Activated CD8-positive, alpha-beta memory T cell treated with anti-CD3 and anti-CD28 coated beads, Interleukin-2, amount 50 U/mL, for 1 hour (primary cell): ENCODE results near the gene RAB11FIP5.
"Not testable (repeated sequence)": the region's sequence is repeated elsewhere in the genome, so short reads cannot be mapped to it uniquely, and the experiment has no call there.

Experiments
- DNase-seq: peaks from one replicate; pipeline ENCODE4 v3.0.0-alpha.2; 2020; ENCODE audit errors: extremely low read depth

Gene RAB11FIP5

GRCh38 chr2:73069855-73070642 lies 42.7 kb downstream of the RAB11FIP5 start:
- no peak for DNase-seq

DNA sequence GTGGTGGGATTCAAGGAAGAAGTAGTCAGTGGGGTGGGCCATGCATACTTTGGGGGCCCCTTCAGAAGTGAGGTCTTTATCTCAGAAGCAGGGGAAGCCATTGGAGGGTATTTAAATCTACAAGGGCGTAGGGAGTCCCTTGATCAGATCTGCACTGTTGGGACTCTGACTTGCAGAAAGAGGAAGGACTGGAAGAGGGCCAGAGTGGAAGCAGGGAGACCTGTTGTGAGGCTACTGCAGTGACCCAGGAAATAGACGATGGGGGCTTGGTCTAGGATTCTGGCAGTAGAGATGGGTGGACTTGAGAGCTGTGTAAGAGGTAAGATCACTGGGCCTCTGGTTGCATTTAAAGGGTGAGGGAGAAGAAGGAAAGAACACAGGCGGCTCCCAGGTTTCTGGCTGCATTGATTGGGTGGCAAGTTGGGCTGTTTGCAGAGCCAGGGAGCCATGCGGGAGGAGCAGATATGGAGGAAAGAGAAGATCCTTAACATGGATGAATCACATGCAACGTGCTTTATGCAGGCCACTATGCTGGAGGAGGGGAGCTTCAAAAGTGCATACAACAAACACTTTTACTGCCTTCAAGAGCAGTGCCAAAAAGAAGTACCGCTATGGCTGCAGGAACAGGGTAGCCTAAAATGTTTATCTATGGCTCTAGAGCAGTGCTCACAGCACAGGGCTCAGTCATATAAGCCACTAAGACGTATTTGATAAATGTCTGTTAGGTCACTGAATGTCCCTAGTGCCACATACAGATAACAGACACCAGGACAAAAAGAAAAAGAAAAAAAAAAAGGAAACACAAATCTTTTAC lies 43.5 kb downstream of the RAB11FIP5 start:
- DNase-seq, result no peak

DNA sequence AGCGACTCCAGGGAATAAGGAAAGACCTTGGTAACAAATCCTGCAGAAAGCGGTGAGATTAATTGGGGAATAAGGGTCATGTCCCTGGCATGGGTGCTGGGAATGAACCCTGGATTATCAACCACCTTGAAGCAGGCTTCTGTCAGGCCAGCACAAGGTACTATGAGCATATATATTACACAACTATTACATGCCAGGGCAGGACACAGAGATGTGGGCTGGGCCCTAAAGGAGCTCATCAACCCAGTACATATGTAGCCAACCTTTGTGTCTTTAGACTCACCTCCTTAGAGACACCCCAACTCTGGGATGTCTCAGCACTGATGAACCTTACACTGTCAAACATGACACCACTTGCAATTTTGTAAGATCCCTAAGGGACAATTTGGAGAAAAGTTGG lies 44.6 kb downstream of the RAB11FIP5 start:
- no peak for DNase-seq

DNA sequence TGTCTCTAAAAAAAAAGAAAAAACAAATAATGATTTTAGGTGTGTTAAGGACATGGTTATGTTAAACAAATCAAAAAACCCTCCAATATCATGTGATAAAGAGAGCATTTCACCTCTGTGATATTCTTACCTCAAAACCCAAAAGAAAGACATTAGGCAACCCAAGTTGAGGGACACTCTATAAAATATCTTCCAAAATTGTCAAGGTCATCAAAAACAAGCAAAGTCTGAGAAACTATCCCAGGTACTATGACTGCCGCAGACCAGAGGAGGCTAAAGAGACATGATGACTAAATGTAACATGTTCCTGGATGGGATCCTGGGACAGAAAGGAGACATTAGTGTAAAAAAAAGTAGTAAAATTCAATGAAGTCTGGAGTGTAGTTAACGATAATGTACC lies 45.7 kb downstream of the RAB11FIP5 start:
- DNase-seq, result no peak

DNA sequence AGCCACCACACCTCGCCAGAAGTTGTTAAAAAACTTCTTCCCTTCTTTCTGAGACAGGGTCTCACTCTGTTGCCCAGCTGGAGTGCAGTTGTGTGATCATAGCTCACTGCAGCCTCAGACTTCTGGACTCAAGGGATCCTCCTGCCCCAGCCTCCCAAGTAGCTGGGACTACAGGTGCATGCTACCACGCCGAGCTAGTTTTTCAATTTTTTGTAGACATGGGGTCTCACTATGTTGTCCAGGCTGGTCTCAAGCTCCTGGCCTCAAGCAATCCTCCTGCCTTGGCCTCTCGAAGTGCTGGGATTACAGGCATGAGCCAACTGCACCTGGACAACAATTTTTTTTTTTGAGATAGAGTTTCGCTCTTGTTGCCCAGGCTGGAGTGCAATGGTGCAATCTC lies 47.7 kb downstream of the RAB11FIP5 start:
- not testable (repeated sequence) for DNase-seq

DNA sequence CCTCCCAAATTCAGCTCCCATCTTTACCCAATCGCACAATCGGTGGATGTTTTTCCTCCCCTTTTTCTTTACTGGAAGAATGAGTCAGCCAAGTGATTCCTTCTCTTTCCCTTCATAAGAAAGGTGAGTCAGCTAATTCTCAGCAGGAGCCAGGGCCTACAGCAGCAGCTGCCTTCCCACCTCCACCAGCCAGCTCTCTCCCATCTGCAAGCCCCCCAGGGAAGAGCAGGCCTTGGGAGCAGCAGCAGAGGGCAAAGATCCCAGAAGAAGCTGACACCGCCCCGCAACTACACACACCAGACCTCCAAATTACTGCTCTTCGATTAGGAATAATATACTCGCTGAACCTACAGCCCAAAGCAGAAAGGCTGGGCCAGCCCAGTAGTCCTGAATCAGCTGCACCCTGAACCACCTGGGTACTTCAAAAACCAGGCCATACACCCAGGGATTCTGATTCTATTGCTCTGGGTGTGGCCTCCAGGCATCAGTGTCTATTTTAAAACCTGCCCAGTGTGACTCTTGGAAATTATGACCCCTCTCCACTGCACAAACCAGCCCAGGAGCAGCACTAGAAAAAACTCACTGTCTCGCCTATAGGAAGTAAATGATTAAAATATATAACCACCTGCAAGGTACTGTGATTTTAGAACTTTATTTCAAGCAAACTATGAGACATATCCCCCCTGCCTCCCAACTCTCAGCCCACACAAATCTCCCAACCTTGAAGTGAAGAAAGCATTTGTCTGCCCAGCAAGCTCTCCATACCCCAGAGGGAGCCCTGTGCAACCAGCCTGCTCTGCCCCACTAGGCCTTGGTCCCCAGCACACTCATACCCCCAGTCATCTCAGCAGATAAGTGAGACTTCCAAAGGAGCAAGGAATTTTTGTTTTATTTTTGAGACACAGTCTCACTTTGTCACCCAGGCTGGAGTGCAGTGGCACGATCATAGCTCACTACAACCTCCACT lies 48.6 kb downstream of the RAB11FIP5 start:
- no peak for DNase-seq

- no peak for DNase-seq
Observed at GRCh38 chr2:73063472-73063871, 49.3 kb downstream of the RAB11FIP5 start.

DNA sequence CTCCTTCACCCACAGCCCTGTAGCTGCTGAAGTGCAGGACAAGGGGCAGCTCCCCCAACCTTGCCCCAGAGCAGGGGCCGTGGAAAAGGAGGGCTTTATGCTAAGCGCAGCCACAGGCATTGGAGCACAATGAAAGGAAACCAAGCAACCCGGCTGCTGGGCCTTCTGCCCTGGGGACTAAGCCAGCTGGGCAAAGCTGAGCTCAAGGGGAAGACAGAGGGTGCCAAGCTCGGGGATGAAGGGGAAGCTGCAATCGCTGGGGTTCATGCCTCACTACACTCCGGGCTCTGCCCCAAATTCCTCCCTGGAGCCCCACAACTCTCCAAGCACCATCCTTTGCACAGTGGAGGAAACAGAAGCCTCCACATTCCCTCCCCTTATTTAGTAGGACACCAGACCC lies 53.6 kb downstream of the RAB11FIP5 start:
- no peak for DNase-seq

GRCh38 chr2:73054980-73055379 lies 57.8 kb downstream of the RAB11FIP5 start:
- no peak for DNase-seq

DNA sequence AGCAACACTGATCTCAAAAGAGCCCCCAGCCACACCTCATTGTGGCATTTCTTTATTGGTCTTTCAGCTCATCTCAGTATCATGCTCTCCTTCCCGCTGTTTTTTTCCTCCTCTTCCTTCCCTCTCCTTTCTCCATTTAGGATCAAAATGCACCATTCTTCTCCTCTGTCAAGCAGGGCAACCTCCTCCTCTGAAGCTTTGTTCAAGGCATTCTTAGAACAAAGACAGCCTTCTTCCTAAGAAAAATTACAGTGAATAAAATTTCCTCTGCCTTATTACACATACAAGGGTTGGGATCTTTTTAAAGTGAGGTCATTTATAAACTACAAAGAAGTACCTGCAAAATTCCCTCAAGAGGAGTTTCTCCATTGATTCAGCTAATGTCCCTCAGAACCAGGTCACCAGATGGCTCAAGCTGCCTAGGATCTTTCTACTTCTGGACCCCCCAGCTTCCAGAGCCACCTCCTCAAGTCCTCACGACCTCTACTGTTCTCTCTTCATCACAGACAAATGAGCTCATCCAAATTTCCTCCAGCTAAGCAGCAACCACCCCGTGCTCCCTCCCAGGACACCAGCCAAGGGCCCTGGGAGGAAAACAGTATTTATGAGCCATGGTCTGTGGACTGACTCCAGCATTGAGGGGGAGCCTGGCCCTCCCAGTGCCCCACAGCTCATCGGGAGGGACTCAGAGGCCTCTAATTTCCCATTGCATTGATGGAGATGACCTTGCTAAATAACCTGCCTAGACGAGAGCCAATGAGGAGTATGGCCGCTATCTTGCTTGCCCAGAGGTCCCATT lies 59.2 kb downstream of the RAB11FIP5 start:
- no peak for DNase-seq

GRCh38 chr2:73050121-73050545 lies 62.6 kb downstream of the RAB11FIP5 start:
- DNase-seq, result no peak

DNA sequence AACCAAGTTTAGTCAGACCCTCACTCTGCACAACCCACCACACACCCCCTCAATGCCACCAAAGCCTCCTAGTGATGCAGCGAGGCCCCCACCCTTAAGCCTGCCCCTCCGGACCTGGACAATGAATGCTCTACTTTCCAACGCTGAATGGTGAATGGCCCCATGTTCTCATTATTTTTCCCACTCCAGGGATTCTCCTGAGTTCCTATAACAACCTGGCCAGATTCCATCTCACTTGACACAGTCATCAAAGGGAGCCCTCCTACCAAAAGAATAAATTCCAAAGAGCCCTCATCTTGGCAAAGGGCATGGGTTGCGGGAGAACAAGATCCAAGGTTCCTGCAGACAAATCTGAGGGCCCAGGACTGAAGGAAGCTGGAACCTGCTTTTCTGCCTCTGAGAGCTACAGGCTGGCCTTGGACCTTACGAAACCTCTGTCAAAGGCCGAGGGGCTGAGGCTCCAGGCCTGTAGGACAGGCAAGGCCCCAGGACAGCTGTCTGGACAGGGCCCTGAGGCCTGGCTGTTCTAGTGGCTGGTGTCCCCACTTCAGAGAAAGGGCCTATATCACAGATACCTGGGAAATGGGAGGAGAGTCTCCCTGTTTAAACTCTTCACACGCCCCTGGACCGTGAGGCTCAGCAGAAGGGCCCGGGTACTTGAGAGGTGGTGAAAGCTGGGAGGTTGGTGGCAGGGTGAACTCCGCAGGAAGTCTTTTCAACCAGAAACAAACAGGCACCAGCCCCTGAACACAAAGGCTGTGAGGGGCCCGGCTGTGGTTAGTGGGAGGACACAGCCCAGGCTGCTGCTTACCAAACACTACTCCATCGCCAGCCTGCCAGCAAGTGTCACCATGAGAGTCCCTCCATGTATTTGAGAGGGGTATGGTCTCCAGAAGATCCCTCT lies 68.6 kb downstream of the RAB11FIP5 start:
- no peak for DNase-seq

GRCh38 chr2:73043276-73043675 lies 69.5 kb downstream of the RAB11FIP5 start:
- DNase-seq, result no peak

DNA sequence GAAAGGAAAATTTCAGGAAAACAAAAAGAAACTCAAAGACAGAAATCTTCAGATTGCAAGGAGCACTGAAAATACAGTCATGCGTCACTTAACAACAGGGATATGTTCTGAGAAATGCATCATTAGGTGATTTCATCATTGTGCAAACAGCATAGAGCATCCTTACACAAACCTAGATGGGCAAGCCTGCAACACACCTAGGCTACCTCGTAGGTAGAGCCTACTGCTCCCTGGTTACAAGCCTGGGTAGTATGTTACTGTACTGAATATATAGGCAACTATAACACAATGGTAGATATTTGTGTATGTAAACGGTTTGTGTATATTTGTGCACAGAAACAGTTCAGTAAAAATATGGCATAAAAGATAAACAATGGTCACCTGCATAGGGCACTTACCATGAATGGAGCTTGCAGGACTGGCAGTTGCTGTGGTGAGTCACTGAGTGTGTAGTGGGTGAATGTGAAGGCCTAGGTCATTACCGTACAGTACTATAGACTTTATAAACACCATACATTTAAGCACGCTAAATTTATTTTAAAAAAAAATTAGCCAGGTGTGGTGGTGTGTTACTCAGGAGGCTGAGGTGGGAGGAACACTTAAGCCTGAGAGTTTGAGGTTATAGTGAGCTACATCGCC lies 74.7 kb downstream of the RAB11FIP5 start:
- no peak for DNase-seq

- no peak for DNase-seq
Observed at GRCh38 chr2:73036766-73037165, 76.0 kb downstream of the RAB11FIP5 start.

DNA sequence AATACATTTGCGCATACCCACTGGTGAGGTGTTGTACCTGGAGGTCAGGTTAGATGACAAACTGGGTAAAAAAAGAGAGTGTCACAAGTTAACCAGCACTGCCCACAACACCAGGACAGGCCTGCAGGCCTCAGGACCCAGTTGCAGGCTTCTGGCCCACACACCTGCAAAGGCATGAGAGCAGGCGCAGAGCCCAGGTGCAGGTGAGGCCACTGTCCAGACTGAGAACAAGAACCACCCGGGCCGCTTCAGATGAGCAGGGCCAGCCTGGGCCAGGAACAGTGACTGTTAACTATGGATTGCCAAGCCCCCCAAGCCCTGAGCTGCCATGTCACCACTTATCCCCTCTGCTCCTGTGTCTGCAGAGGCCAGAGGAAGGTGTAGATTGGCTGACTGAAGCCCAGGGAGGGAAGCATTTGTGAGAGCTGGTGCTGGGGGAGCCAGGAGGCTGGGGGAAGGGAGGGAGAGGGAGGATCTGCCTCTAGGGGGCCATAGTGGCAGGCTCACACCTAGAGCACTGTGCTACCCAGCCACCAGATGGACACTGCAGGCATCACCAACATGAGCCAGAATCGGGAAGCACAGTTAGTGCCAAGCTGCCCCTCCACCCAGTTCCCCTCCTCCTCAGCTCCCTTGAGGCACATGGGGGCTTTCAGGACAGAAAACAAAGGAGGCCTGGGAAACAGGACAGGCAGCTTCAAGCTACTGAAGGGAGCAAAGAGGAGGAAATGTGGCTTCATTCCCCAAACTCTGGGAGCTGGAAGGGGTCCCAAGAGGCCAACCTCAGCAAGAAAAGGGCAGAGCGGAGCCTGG lies 76.6 kb downstream of the RAB11FIP5 start:
- no peak for DNase-seq

DNA sequence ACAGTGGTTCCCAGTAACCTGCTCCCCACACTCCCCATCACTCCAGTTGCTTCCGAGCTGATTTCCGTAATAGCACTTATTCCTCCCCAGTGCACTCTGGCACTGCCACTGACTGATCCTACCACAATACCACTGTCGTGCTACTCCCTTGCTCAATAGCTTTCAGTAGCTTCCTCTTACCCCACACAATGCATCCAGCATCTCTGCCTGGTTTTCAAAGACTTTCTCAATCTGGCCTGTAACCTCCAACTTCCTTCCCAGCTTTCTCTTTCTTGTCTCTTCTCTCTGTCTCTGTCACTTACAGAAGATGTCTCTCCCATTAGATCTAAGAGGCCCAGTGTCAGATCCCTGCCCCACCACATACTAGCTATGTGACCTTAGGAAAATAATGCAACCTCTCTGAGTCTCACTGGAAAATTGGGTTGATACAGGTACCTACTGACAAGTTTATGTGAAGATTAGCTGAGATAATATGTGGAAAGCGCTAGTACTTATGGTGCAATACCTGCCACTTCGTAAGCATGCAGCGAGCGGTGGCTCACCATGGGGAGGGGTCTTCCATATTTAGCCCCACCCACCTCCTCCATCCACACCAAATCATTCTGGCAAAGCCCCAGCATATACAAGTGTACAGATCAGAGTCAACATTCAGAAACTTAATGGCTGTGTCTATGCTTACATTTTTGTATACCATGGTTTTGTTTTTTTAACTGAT lies 77.9 kb downstream of the RAB11FIP5 start:
- no peak for DNase-seq

- no peak for DNase-seq
Observed at GRCh38 chr2:73033766-73034381, 78.9 kb downstream of the RAB11FIP5 start.
